Adrenal gland (tissue), 5 donors: ENCODE results near the gene LY9.

Experiments used
- CTCF ChIP-seq, 6 experiments: fragments of 450-650 bp in 4 of 6; fragments of 200-600 bp in 2 of 6; sonication (generic) in 1 of 6; IDR thresholded peaks; 1 replicate in 5 of 6; 2 replicates in 1 of 6; pipeline versions ENCODE4 v1.5.1 to v1.8.0; 2016 to 2021; ENCODE audit warnings: antibody characterized with exemption in 6 of 6, mild to moderate bottlenecking in 2 of 6, moderate library complexity in 1 of 6
- POLR2A ChIP-seq, 2 donors: fragments of 450-650 bp; IDR thresholded peaks; one replicate each; pipeline ENCODE4 v1.6.1; 2017; ENCODE audit warnings: antibody characterized with exemption in 2 of 2, mild to moderate bottlenecking in 2 of 2, moderate library complexity in 1 of 2
- donor health status: DM: no; HTN: no; CAD: no.

GRCh38 chr1:160862203-160863060 is 66.5 kb downstream of the LY9 start, which contains the start of gene CD244:
- no peak for TF ChIP-seq CTCF (IDR thresholded peaks at IDR 0.05)
- no peak for TF ChIP-seq POLR2A (IDR thresholded peaks at IDR 0.05)
